Keratinocyte (primary cell): ENCODE results near the gene RBM38. TPM values are rescaled to one million over a fixed set of nuclear protein-coding genes. Genes with fewer than 3 reads are reported as not detected.

Experiments used
- DNase-seq: peaks from one replicate; pipeline ENCODE4 v3.0.0-alpha.2; 2011; ENCODE audit warnings: low read depth, missing footprints, low spot score
- FAIRE-seq: peaks from 2 replicates; lab custom pipeline; 2011; peaks lifted over from hg19 to GRCh38; lab: Jason Lieb, UNC
- H2AFZ ChIP-seq: 2 replicates; pipeline ENCODE4 v1.6.0; 2012; ENCODE audit warnings: low read length, control low read depth, inconsistent platforms; ENCODE audit not compliant: control insufficient read depth
- H3K27ac ChIP-seq: 2 replicates; pipeline ENCODE4 v1.5.1; 2011; ENCODE audit warnings: low read length; ENCODE audit not compliant: control insufficient read depth, insufficient read depth
- H3K27me3 ChIP-seq: 3 replicates; pipeline ENCODE4 v1.6.0; 2011; ENCODE audit warnings: low read length; ENCODE audit not compliant: control insufficient read depth, insufficient read depth; ENCODE audit errors: extremely low read depth
- H3K36me3 ChIP-seq, 2 experiments: 2 replicates in 1 of 2; 3 replicates in 1 of 2; pipeline ENCODE4 v1.5.1; 2011; ENCODE audit warnings: low read length in 2 of 2, mild to moderate bottlenecking in 1 of 2; ENCODE audit not compliant: control insufficient read depth in 2 of 2, insufficient read depth in 2 of 2; ENCODE audit errors: extremely low read depth in 1 of 2
- H3K4me1 ChIP-seq: 3 replicates; pipeline ENCODE4 v1.5.1; 2011; ENCODE audit warnings: low read length; ENCODE audit not compliant: control insufficient read depth, insufficient read depth; ENCODE audit errors: extremely low read depth
- H3K4me2 ChIP-seq: 3 replicates; pipeline ENCODE4 v1.6.0; 2011; ENCODE audit warnings: low read depth, low read length; ENCODE audit not compliant: control insufficient read depth, insufficient read depth; ENCODE audit errors: extremely low read depth
- H3K4me3 ChIP-seq, 3 experiments: fragments of 200-600 bp in 1 of 3; sonication (generic) in 1 of 3; 2 replicates in 2 of 3; 3 replicates in 1 of 3; pipeline ENCODE4 v1.5.1; 2011 to 2016; ENCODE audit warnings: low read length in 3 of 3, mild to moderate bottlenecking in 3 of 3, control low read depth in 2 of 3, inconsistent platforms in 1 of 3, low read depth in 1 of 3, mixed read lengths in 1 of 3, mixed run types in 1 of 3, moderate library complexity in 1 of 3; ENCODE audit not compliant: control insufficient read depth in 2 of 3, insufficient read depth in 2 of 3; ENCODE audit errors: extremely low read depth in 1 of 3
- H3K79me2 ChIP-seq: 2 replicates; pipeline ENCODE4 v1.6.0; 2012; ENCODE audit warnings: low read length; ENCODE audit not compliant: control insufficient read depth, insufficient read depth
- H3K9ac ChIP-seq: 3 replicates; pipeline ENCODE4 v1.6.0; 2011; ENCODE audit warnings: low read length; ENCODE audit not compliant: control insufficient read depth, insufficient read depth; ENCODE audit errors: extremely low read depth
- H3K9me1 ChIP-seq: 3 replicates; pipeline ENCODE4 v1.6.0; 2011; ENCODE audit warnings: low read length; ENCODE audit not compliant: control insufficient read depth, insufficient read depth; ENCODE audit errors: extremely low read depth
- H3K9me3 ChIP-seq: 2 replicates; pipeline ENCODE4 v1.5.1; 2012; ENCODE audit warnings: low read depth, low read length; ENCODE audit not compliant: control insufficient read depth
- H4K20me1 ChIP-seq: 3 replicates; pipeline ENCODE4 v1.6.0; 2011; ENCODE audit warnings: low read length; ENCODE audit not compliant: control insufficient read depth, insufficient read depth; ENCODE audit errors: extremely low read depth
- EZH2 ChIP-seq: IDR thresholded peaks from one replicate; pipeline ENCODE4 v1.6.1; 2012; ENCODE audit warnings: inconsistent platforms, mild to moderate bottlenecking, low read length, moderate library complexity
- dilution Hi-C: fragments of 300-500 bp; cut with MboI; formaldehyde crosslinking; loops from one replicate; pipeline ENCODE4 v1.7.0; 2020; ENCODE audit warnings: low sequenced_read_pairs; ENCODE audit not compliant: extremely low pct_ligation_motif_present
- polyA plus RNA-seq, 5 experiments: library from polyadenylated mRNA; depleted of rRNA in 3 of 5; stranded (reverse) in 3 of 5; stranded (forward) in 1 of 5; unstranded in 1 of 5; fragments of >200 nt; gene quantifications; 1 replicate in 1 of 5; 2 replicates in 3 of 5; 3 replicates in 1 of 5; pipeline versions ENCODE4 v1.2.1 to v1.2.3, GENCODE V29; 2011 to 2012; ENCODE audit warnings: missing spikeins in 2 of 5, low read depth in 1 of 5, low replicate concordance in 1 of 5
- TF ChIP-seq, protein P1 (sequence below), 3 experiments: IDR thresholded peaks in 1 of 3; conservative IDR thresholded peaks in 1 of 3; optimal IDR thresholded peaks in 1 of 3; 2 replicates in 2 of 3; 3 replicates in 1 of 3; pipeline versions ENCODE3 to v1.5.1; 2011; ENCODE audit warnings: low read length in 3 of 3, mild to moderate bottlenecking in 3 of 3, moderate library complexity in 2 of 3, control low read depth in 1 of 3, inconsistent platforms in 1 of 3; ENCODE audit not compliant: insufficient read depth in 2 of 3; ENCODE audit errors: extremely low read depth in 1 of 3

RBM38 gene
- polyA plus RNA-seq, 1 donor (not counting 4 experiments of a cell fraction or from before 2014, with no cell fraction given): 5.1 TPM

DNA sequence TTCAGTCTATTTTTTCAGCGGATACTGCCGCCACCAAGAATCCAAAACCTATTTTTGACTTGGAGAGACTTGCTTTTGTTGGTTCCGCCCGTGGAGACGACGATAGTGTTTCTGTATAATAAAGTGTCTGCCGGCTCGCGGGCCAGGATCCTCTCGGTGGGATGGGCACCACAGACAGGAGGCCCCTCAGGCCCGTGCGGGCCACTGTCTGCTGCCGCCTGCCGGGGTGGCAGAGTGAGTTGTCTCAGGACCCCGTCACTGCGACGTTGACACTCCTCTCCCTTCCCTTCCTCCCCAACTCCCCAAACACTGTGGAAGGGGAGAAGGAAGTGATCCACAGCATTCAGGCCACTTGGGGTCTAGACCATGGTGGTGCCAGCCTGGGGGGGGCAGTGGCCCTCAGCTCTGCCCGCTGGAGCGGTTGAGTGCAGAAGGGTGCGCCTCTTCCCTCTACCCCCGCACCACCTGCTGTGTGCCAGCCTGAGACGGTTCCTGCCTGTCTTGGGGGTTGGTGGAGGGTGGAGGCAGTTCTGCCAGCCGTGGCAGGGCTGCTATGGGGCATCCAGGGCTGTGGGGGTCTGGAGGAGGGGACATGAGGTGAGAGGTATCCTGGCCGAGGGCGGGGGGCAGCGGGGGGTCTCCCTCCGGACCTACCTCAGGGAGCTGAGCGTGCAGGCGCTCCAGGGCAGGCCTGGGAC is 17.5 kb downstream of the RBM38 start:
- dilution Hi-C loops: no loop called here
- Histone ChIP-seq H3K4me3 (no peak overlapping the region), H3K27me3 (peaks cover 19% of the 10 kb centered on the region), H3K36me3 (peaks cover 0 to 7% of the 10 kb centered on the region in 2 experiments), H3K4me1 (no peaks in the 10 kb centered on the region), H3K4me2 (no peak overlapping the region), H3K27ac (no peak overlapping the region), H3K9ac (no peak overlapping the region), H3K9me3 (no peaks in the 10 kb centered on the region), H2AFZ (no peak overlapping the region), H3K9me1 (no peaks in the 10 kb centered on the region), H3K79me2 (no peaks in the 10 kb centered on the region), H4K20me1 (no peaks in the 10 kb centered on the region)
- FAIRE-seq: no peak
- TF ChIP-seq, protein P1, sequence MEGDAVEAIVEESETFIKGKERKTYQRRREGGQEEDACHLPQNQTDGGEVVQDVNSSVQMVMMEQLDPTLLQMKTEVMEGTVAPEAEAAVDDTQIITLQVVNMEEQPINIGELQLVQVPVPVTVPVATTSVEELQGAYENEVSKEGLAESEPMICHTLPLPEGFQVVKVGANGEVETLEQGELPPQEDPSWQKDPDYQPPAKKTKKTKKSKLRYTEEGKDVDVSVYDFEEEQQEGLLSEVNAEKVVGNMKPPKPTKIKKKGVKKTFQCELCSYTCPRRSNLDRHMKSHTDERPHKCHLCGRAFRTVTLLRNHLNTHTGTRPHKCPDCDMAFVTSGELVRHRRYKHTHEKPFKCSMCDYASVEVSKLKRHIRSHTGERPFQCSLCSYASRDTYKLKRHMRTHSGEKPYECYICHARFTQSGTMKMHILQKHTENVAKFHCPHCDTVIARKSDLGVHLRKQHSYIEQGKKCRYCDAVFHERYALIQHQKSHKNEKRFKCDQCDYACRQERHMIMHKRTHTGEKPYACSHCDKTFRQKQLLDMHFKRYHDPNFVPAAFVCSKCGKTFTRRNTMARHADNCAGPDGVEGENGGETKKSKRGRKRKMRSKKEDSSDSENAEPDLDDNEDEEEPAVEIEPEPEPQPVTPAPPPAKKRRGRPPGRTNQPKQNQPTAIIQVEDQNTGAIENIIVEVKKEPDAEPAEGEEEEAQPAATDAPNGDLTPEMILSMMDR (optimal IDR thresholded peaks at IDR 0.05 in 1 of 3, IDR thresholded peaks at IDR 0.05 in 1 of 3, conservative IDR thresholded peaks at IDR 0.05 in 1 of 3; ENCODE audit: extremely low read depth in 1 of 3, insufficient read depth in 2 of 3, low read length in 3 of 3): no peak
- TF ChIP-seq EZH2: no peak
- DNase-seq: no peak

DNA sequence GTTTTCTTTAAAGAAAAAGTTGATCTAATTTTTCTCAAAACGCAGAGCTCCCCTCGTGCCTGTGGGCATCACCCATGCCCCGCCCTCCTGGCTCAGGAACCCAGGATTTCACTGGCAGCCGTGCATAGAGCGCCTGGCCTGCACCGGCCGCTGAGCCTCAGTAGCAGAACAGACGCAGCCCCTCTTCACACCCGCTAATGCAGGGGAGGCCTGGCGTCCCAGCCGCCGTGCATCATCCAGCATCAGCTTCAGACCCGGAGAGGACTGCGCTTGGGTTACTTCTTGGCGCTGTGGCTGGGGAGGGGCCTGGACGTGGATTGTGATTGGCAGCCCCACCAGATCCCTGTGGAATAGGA is 18.1 kb downstream of the RBM38 start:
- Histone ChIP-seq H3K9me3 (no peaks in the 10 kb centered on the region), H3K79me2 (no peaks in the 10 kb centered on the region), H4K20me1 (no peaks in the 10 kb centered on the region), H2AFZ (no peak overlapping the region), H3K4me3 (no peak overlapping the region), H3K4me2 (no peak overlapping the region), H3K9ac (no peak overlapping the region), H3K4me1 (no peaks in the 10 kb centered on the region), H3K27ac (no peak overlapping the region), H3K9me1 (no peaks in the 10 kb centered on the region), H3K36me3 (peaks cover 0 to 7% of the 10 kb centered on the region in 2 experiments), H3K27me3 (peaks cover 19% of the 10 kb centered on the region)
- TF ChIP-seq, protein P1 (optimal IDR thresholded peaks at IDR 0.05 in 1 of 3, IDR thresholded peaks at IDR 0.05 in 1 of 3, conservative IDR thresholded peaks at IDR 0.05 in 1 of 3; ENCODE audit: extremely low read depth in 1 of 3, insufficient read depth in 2 of 3, low read length in 3 of 3): no peak
- TF ChIP-seq EZH2: no peak
- no peak for DNase-seq
- no peak for FAIRE-seq
- dilution Hi-C loops: no loop called here
